Small intestine (tissue), 7 donors: ENCODE measurements around the gene BPIFA2. TPM values are rescaled to one million over a fixed set of nuclear protein-coding genes. Genes with fewer than 3 reads are reported as not detected.

ENCODE experiments used
- DNase-seq, 2 donors: peaks; one replicate each; pipeline versions ENCODE4 v3.0.0 to v3.0.0-alpha.2; 2013
- FAIRE-seq: peaks from 2 replicates; lab custom pipeline; 2012; peaks lifted over from hg19 to GRCh38; lab: Jason Lieb, UNC
- H3K27ac ChIP-seq, 3 donors: one replicate each; pipeline ENCODE4 v1.5.1; 2013; ENCODE audit warnings: low read length in 2 of 3, mild to moderate bottlenecking in 2 of 3, control low read depth in 1 of 3, inconsistent platforms in 1 of 3, low read depth in 1 of 3, moderate library complexity in 1 of 3
- H3K27me3 ChIP-seq, 3 donors: one replicate each; pipeline ENCODE4 v1.6.1; 2013; ENCODE audit warnings: low read length in 3 of 3, inconsistent platforms in 1 of 3; ENCODE audit not compliant: control insufficient read depth in 3 of 3, insufficient read depth in 3 of 3
- H3K36me3 ChIP-seq, 3 donors: one replicate each; pipeline ENCODE4 v1.6.1; 2013; ENCODE audit warnings: low read length in 3 of 3, inconsistent platforms in 1 of 3, low read depth in 1 of 3, mild to moderate bottlenecking in 1 of 3, moderate library complexity in 1 of 3; ENCODE audit not compliant: control insufficient read depth in 3 of 3, insufficient read depth in 2 of 3
- H3K4me1 ChIP-seq, 3 donors: one replicate each; pipeline ENCODE4 v1.6.1; 2013; ENCODE audit warnings: low read length in 2 of 3, inconsistent platforms in 1 of 3, low read depth in 1 of 3, mild to moderate bottlenecking in 1 of 3, moderate library complexity in 1 of 3; ENCODE audit not compliant: control insufficient read depth in 3 of 3, insufficient read depth in 2 of 3
- H3K4me3 ChIP-seq, 3 donors: one replicate each; pipeline ENCODE4 v1.5.1; 2013; ENCODE audit warnings: low read length in 3 of 3, control low read depth in 1 of 3, inconsistent platforms in 1 of 3, low read depth in 1 of 3, mild to moderate bottlenecking in 1 of 3, moderate library complexity in 1 of 3
- H3K9me3 ChIP-seq, 2 donors: one replicate each; pipeline ENCODE4 v1.6.1; 2013; ENCODE audit warnings: low read depth in 1 of 2, low read length in 1 of 2; ENCODE audit not compliant: control insufficient read depth in 2 of 2, insufficient read depth in 1 of 2
- WGBS, 3 donors: extraction: QIAGEN DNeasy Blood & Tissue Kit; methylation state at CpG; one replicate each; pipeline ENCODE4 v1.1.7; 2013; 5-methylcytosine and 5-hydroxymethylcytosine counted together
- polyA plus RNA-seq, 4 donors: library from polyadenylated mRNA; stranded (reverse) in 3 of 4; unstranded in 1 of 4; fragments of 200-250 nt in 3 of 4; fragments of 120-200 nt in 1 of 4; gene quantifications; one replicate each; pipeline versions ENCODE4 v1.2.1 to v1.2.3, GENCODE V29; 2013
- donor health status: healthy with polysubstance abuse.
- donor health status: control.
- donor health status: control.
- donor health status: Bipolar disorder and iron deficiency.
- donor health status: healthy.

Gene BPIFA2
- polyA plus RNA-seq, 4 donors = not detected

DNA sequence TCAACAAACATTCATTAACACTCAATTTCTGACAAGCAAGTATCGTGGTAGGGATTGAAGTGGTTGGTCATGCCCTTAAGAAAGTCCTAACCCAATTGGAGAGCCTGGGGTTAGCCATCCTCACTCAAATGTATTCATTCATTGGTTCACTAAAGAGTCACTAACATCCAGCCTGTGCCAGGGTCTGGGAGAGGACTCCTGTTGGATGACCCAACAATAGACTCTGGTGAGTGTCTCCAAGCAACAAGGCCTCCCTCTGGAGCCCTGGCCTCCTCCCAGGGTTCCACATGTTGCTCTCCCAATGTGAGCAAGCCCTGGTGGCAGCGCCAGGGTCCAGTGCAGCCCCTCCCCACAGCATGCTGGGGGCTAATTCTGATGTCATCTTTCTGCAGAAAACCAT lies 49.1 kb downstream of the BPIFA2 start, which contains the start of gene BPIFA3:
TSS of gene BPIFA3 (plus strand) at position 301 of the 400 bp plus-strand sequence. CDS start 185 bp downstream, outside the sequence.
- FAIRE-seq (no peak), DNase-seq (no peak)
- Histone ChIP-seq H3K4me1 (no peaks in the 10 kb centered on the region), H3K36me3 (no peaks in the 10 kb centered on the region), H3K9me3 (no peaks in the 10 kb centered on the region), H3K27me3 (peaks cover 0 to 8% (median 0%) of the 10 kb centered on the region in 3 donors), H3K27ac (no peak within 1 kb of the TSS), H3K4me3 (no peak within 1 kb of the TSS)
- WGBS, 3 donors = 64 to 76% (median 67%) methylated on average over 2 of the region's 2 CpGs

DNA sequence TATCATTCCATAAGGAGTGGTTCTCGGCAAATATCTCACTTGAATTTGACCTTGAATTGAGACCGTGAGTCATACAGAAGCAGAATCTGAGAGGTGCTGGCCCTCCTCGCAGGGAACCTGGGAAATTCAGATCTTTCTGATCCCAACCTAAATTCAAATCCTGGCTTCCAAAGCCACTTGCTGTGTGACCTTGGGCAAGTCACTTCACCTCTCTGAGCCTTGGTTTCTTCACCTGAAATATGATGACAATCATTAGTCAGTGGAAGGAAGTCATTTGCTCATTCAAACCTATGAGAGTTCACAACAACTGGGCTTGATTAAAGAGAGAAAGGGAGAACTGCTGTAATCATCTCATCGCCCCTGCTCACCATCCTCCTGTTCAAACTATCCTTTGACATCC lies 56.4 kb downstream of the BPIFA2 start:
- H3K4me3 ChIP-seq = no peak overlapping the region
- 75 to 82% (median 81%) methylated on average over 4 of the region's 4 CpGs for WGBS, 3 donors
- no peaks in the 10 kb centered on the region for H3K4me1 ChIP-seq
- no peak for DNase-seq
- H3K27me3 ChIP-seq = no peaks in the 10 kb centered on the region
- FAIRE-seq = no peak
- no peaks in the 10 kb centered on the region for H3K9me3 ChIP-seq
- no peak overlapping the region for H3K27ac ChIP-seq
- H3K36me3 ChIP-seq = no peaks in the 10 kb centered on the region

DNA sequence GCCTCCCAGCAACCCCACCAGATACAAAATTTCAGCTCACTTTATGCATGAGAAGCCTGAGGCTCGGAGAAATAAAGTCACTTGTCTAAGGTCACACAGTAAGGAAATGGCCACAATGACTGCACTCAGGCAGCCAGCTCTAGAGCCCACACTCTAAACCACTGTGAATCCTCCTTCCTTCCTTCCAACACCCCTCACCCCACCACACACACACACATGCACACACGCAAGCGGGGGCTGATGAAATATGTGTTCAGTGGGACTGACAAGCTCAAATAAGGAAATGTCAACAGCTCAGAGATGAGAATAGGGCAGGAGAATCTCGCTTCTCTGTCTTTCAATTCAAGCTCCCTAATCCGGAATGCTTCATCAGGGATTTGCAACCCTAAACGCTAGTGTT lies 61.9 kb downstream of the BPIFA2 start:
- WGBS, 3 donors = 46 to 60% (median 51%) methylated on average over 6 of the region's 6 CpGs
- DNase-seq (no peak), FAIRE-seq (no peak)
- Histone ChIP-seq H3K9me3 (no peaks in the 10 kb centered on the region), H3K4me3 (no peak overlapping the region), H3K27me3 (peaks cover 0 to 7% (median 0%) of the 10 kb centered on the region in 3 donors), H3K36me3 (no peaks in the 10 kb centered on the region), H3K27ac (no peak overlapping the region), H3K4me1 (no peaks in the 10 kb centered on the region)

Other genes with a start within 250 kb of the BPIFA2 start
- not detected for gene SUN5, start 163.7 kb upstream of the BPIFA2 start, polyA plus RNA-seq
- gene BPIFB2, start 160.5 kb upstream of the BPIFA2 start, polyA plus RNA-seq = not detected
- under 1 TPM in 1 of 4 donors, not detected in 3; 0.09 TPM for gene BPIFB6, start 136.5 kb upstream of the BPIFA2 start, polyA plus RNA-seq
- gene BPIFB3, start 114.3 kb upstream of the BPIFA2 start, polyA plus RNA-seq = not detected
- under 1 TPM in 1 of 4 donors, not detected in 3; 0.13 TPM for gene BPIFB4, start 88.5 kb upstream of the BPIFA2 start, polyA plus RNA-seq
- not detected for gene BPIFA3, start 49.2 kb downstream of the BPIFA2 start, polyA plus RNA-seq
- under 1 TPM in 1 of 4 donors, not detected in 3; 0.67 TPM for gene BPIFA1, start 67.8 kb downstream of the BPIFA2 start, polyA plus RNA-seq
- gene BPIFB1, start 115.1 kb downstream of the BPIFA2 start, polyA plus RNA-seq = 1 to 10 TPM in 1 of 4 donors, not detected in 3; 1.3 TPM
- 10 to 100 TPM; 30.0 to 32.0 (median 30.3) TPM for gene CDK5RAP1, start 233.4 kb downstream of the BPIFA2 start, polyA plus RNA-seq